Measurements from ENCODE around the gene SLC38A10.

SLC38A10 gene

GRCh38 chr17:81295676-81296381 lies 722 bp upstream of the SLC38A10 start:
- TF ChIP-seq CTCF (IDR thresholded peaks at IDR 0.05; ENCODE audit: insufficient read depth, low read length, missing control alignments): peak; percentile 32
- CTCF ChIA-PET: interaction anchor here (0.9 to 3.0 kb wide), 7 partner anchors 8 to 189 kb away, joined by 4 to 17 read pairs (median 5); partner anchors contain the start of gene BAHCC1
- POLR2A ChIA-PET: interaction anchor here (0.6 to 1.3 kb wide), 7 partner anchors 9 to 217 kb away, joined by 3 to 5 read pairs (median 3); partner anchors contain the start of genes ACTG1 and BAHCC1
- H3K4me3 ChIP-seq (ENCODE audit: low read depth, low read length): peak overlapping the region; percentile 85
- DNase-seq (ENCODE audit: low read depth, low spot score): no peak

- no peak for DNase-seq (ENCODE audit: low read depth, low spot score)
- TF ChIP-seq CTCF (IDR thresholded peaks at IDR 0.05; ENCODE audit: insufficient read depth, low read length, missing control alignments): no peak
- peak overlapping the region; percentile 85 for H3K4me3 ChIP-seq (ENCODE audit: low read depth, low read length)
- POLR2A ChIA-PET: interaction anchor here (0.8 to 1.3 kb wide), 5 partner anchors 8 to 218 kb away, joined by 3 to 5 read pairs (median 4); partner anchors contain the start of genes ACTG1 and BAHCC1
- CTCF ChIA-PET: interaction anchor here (1.2 to 6.8 kb wide), 9 partner anchors 9 to 190 kb away, joined by 3 to 82 read pairs (median 7); no protein-coding TSS in a partner anchor
These were observed 536 bp downstream of the SLC38A10 start for GRCh38 chr17:81294512-81295030.

DNA sequence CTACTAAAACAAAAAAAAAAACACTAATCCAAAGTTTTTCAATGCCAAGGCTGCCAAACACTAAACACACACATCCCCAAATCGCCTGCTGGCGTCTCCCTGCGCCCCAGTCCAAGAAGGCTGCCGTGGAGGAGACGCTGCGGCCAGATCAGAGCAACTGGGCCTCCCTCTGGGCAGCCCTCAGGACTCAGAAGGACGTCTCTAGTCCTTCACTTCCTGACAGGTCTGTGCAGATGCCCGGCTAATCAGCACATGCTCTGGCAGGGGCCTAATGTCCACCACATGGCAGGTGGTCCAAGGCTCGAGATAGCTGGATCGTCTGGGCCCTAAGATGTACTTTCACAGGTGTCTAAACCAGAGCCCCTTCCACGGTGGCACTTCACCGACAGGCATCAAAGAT lies 2.7 kb downstream of the SLC38A10 start:
- ChIA-PET POLR2A (no interaction called here), CTCF (interaction anchor here (0.6 to 6.8 kb wide), 36 partner anchors 9 to 309 kb away, joined by 3 to 82 read pairs (median 4); partner anchors contain the start of gene BAHCC1)
- no peak for DNase-seq (ENCODE audit: low read depth, low spot score)
- no peak overlapping the region for H3K4me3 ChIP-seq (ENCODE audit: low read depth, low read length)
- no peak for TF ChIP-seq CTCF (IDR thresholded peaks at IDR 0.05; ENCODE audit: insufficient read depth, low read length, missing control alignments)

DNA sequence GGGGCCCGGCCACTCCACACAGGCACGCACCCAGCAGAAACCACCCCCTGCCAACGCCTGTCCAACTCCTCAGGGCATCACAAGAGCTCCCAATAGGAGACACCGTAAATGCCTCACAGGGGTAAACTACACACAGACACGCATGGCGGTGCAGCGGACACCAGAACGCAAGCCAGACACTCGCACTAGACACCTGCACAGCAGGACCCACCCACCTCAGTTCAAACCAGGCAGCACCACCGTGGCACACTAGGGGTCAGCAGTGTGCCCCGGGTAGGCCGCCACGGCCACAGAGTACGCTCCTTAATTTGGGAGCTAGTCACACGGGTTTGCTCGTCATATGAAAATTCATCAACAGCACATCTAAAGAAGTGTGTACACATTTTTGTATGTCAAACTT lies 3.4 kb downstream of the SLC38A10 start:
- H3K4me3 ChIP-seq (ENCODE audit: low read depth, low read length): no peak overlapping the region
- no peak for DNase-seq (ENCODE audit: low read depth, low spot score)
- POLR2A ChIA-PET: interaction anchor here (0.6 kb wide), 1 partner anchor 103 kb away, joined by 3 read pairs; the partner anchor contains the start of gene BAHCC1
- CTCF ChIA-PET: interaction anchor here (0.6 to 6.8 kb wide), 34 partner anchors 8 to 310 kb away, joined by 3 to 82 read pairs (median 4); partner anchors contain the start of gene BAHCC1
- peak; percentile 84 for TF ChIP-seq CTCF (IDR thresholded peaks at IDR 0.05; ENCODE audit: insufficient read depth, low read length, missing control alignments)

DNA sequence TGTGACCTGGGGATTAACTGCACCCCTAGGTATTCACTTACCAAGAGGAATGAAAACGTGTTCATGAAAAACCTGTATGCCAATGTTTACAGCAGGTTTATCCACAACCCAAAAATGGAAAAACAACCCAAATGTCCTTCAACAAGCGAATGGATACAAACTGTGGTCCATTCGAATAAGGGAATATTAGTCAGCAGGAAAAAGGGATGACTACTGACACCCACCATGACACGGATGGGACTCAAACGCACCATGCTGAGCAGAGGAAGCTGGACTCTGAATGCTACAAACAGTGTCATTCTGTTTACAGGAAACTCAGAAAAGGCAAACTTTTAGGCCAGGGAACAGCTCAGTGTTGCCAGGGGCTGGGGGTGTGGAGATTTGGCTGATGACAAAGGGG lies 4.9 kb downstream of the SLC38A10 start:
- no peak for DNase-seq (ENCODE audit: low read depth, low spot score)
- H3K4me3 ChIP-seq (ENCODE audit: low read depth, low read length): no peak overlapping the region
- POLR2A ChIA-PET: no interaction called here
- CTCF ChIA-PET: interaction anchor here (1.1 to 6.8 kb wide), 4 partner anchors 10 to 193 kb away, joined by 3 to 82 read pairs (median 16); no protein-coding TSS in a partner anchor
- no peak for TF ChIP-seq CTCF (IDR thresholded peaks at IDR 0.05; ENCODE audit: insufficient read depth, low read length, missing control alignments)

- no peak for DNase-seq (ENCODE audit: low read depth, low spot score)
- CTCF ChIA-PET: interaction anchor here (0.9 to 6.8 kb wide), 3 partner anchors 10 to 194 kb away, joined by 3 to 82 read pairs (median 22); no protein-coding TSS in a partner anchor
- TF ChIP-seq CTCF (IDR thresholded peaks at IDR 0.05; ENCODE audit: insufficient read depth, low read length, missing control alignments): no peak
- H3K4me3 ChIP-seq (ENCODE audit: low read depth, low read length): no peak overlapping the region
- POLR2A ChIA-PET: no interaction called here
These were observed 5.5 kb downstream of the SLC38A10 start for GRCh38 chr17:81289627-81290026.

Data from AG04449 (cell line).